ENCODE results near the gene SCRN1.
A peak's percentile ranks its signal among the peaks of the same experiment; 100 is the strongest.

Gene SCRN1

DNA sequence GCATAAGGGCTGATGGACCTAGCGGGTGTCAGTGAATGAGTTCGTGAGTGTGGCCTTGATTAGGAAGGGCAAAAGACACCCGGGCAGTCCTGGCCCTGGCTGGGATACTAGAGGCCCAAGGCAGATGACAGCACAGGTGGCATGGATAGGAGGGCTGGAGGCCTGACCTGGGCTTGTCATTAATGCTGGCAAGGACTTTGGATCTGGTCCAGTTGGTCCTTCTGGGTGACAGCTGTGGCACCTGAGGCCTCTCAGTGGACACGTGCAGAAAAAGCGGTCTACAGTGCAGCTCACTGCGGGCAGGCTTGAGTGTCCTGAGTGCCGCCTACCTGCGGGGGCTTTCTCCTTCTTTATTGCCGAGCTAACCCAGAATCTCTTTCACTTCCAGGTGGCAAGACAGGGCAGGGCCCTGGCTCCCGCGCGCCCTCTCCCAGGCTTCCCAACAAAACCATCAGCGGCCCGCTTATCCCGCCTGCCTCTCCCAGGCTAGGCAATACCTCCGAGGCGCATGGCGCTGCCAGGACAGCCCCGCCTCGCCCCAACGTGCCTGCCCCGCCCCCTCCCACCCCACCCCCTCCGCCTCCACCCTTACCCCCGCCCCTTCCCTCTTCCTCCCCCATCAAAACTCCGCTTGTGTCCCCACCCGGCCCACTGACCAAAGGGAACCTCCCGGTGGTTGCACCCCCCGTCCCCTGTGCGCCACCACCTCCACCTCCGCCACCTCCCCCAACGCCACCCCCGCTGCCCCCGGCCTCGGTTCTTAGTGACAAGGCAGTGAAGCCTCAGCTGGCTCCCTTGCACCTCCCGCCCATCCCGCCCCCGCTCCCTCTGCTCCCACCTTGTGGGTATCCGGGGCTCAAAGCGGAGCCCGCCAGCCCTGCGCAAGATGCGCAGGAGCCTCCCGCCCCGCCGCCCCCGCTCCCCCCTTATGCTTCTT lies 105.9 kb downstream of the SCRN1 start:
- no peak overlapping the region for H3K9ac ChIP-seq (ENCODE audit: insufficient read length)
- H3K27ac ChIP-seq: no peak overlapping the region
- no peak for TF ChIP-seq FOXP2 (optimal IDR thresholded peaks at IDR 0.05; ENCODE audit: control extremely low read depth, extremely low read length, insufficient read depth)
- TF ChIP-seq POLR2AphosphoS5 (IDR thresholded peaks at IDR 0.05; ENCODE audit: borderline replicate concordance, low read depth, low read length): no peak
- no peak for TF ChIP-seq EZH2 (IDR thresholded peaks at IDR 0.05)
- no peak for DNase-seq (ENCODE audit: low read depth, low spot score)
- no peaks in the 10 kb centered on the region for H3K9me3 ChIP-seq (ENCODE audit: low read depth, low read length)
- no peak overlapping the region for H3K4me3 ChIP-seq
- H3K36me3 ChIP-seq (ENCODE audit: insufficient read depth, low read length): no peaks in the 10 kb centered on the region

DNA sequence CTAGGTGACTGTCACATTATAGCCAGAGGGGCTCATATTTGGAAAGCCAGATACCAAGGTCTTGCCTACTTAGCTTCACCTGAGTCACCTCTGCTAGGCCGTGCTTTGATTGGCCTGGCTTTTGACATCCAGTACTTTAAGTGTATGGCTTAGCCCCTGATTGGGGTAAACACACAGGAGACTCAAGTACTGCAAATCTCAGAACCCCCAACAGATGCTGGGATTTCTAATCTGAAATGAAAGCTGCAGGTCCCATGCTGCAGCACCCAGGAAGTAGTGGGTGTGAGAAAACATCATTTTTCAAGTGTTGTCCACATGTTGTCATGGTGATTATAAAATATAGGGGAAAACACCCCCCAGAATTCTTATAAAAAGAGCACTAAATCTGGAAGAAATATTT lies 107.1 kb downstream of the SCRN1 start:
- Histone ChIP-seq H3K9ac (ENCODE audit: insufficient read length) (no peak overlapping the region), H3K36me3 (ENCODE audit: insufficient read depth, low read length) (no peaks in the 10 kb centered on the region), H3K4me3 (no peak overlapping the region), H3K9me3 (ENCODE audit: low read depth, low read length) (no peaks in the 10 kb centered on the region), H3K27ac (no peak overlapping the region)
- no peak for DNase-seq (ENCODE audit: low read depth, low spot score)
- no peak for TF ChIP-seq FOXP2 (optimal IDR thresholded peaks at IDR 0.05; ENCODE audit: control extremely low read depth, extremely low read length, insufficient read depth)
- TF ChIP-seq EZH2 (IDR thresholded peaks at IDR 0.05): no peak
- TF ChIP-seq POLR2AphosphoS5 (IDR thresholded peaks at IDR 0.05; ENCODE audit: borderline replicate concordance, low read depth, low read length): no peak

DNA sequence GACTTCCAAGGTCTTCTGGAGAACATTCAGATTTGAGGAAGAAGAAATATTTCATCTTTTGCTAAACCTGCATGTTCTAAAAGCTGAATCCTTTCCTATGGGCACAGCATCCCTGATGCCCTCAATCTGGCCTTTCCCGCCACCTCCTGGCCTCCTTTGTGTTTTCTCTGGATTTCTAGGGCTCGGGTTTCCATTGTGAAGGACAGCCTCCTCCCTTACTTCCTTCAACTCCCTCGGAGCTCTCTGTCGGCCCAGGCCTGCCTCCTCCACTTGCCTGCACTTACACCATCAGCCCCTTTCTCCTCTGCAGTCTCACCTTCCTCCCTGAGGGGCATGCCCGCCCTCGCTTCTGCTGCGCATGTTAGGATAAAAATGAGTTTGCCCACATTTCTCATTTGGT lies 107.9 kb downstream of the SCRN1 start:
- H3K27ac ChIP-seq: peak overlapping the region; percentile 37; the same call in 1 of the 2 replicates
- DNase-seq (ENCODE audit: low read depth, low spot score): no peak

DNA sequence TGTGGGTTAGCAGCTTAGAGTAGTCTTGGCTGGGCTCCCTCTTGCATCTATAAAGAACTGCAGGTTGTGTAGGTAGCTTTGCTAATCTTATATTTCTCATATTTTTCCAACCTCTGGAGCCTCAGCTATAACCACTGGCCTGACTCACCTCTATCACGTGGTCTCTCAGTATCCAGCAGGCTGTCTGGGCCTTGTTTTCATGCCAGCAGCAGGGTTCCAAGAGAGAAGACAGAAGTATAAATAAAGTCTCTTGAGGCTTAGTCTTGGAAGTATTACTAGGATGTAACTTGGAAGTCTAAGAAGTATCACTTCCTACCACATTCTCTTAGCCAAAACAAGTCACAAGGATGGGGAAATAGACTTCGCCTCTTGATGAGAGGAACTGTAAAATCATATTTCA lies 110.0 kb downstream of the SCRN1 start:
- Histone ChIP-seq H3K27ac (no peak overlapping the region), H3K36me3 (ENCODE audit: insufficient read depth, low read length) (no peaks in the 10 kb centered on the region), H3K4me3 (no peak overlapping the region), H3K9me3 (ENCODE audit: low read depth, low read length) (no peaks in the 10 kb centered on the region), H3K9ac (ENCODE audit: insufficient read length) (no peak overlapping the region)
- DNase-seq (ENCODE audit: low read depth, low spot score): no peak
- TF ChIP-seq POLR2AphosphoS5 (IDR thresholded peaks at IDR 0.05; ENCODE audit: borderline replicate concordance, low read depth, low read length) (no peak), FOXP2 (optimal IDR thresholded peaks at IDR 0.05; ENCODE audit: control extremely low read depth, extremely low read length, insufficient read depth) (no peak), EZH2 (IDR thresholded peaks at IDR 0.05) (no peak)

More for the DNA sequence above, 107.9 kb downstream of the SCRN1 start:
- no peak overlapping the region for H3K4me3 ChIP-seq
- peak overlapping the region; percentile 28 for H3K9ac ChIP-seq (ENCODE audit: insufficient read length)
- no peak for TF ChIP-seq EZH2 (IDR thresholded peaks at IDR 0.05)
- TF ChIP-seq POLR2AphosphoS5 (IDR thresholded peaks at IDR 0.05; ENCODE audit: borderline replicate concordance, low read depth, low read length): no peak
- TF ChIP-seq FOXP2 (optimal IDR thresholded peaks at IDR 0.05; ENCODE audit: control extremely low read depth, extremely low read length, insufficient read depth): no peak
- H3K9me3 ChIP-seq (ENCODE audit: low read depth, low read length): no peaks in the 10 kb centered on the region
- no peaks in the 10 kb centered on the region for H3K36me3 ChIP-seq (ENCODE audit: insufficient read depth, low read length)

DNA sequence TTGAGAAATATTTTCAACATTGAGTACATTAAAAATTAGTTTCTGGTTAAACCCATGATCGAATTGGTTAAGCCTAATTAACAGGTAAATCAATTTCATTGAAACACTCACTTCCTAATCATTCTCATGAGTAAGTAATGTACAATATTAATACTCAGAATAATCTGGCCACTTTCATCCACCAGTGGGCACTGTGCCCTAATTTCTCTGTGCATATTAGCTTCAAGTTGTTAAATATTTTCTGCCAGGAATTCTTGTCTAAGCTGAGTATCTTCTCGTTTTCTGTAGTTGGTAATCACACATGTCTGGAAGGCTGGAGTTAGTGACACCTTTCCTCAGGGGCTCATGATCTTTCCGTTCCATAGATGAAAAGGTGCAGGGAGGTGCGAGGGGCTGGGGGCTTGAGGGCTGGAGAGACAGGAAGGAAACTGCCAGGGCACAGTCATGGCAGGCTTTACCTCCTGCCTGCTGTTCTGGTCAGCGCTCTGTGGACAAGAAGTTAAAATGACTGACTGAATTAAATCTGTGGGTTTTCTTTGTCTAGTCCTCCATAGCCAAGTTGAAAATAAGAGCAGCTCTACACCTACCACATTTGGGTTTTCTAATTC lies 111.4 kb downstream of the SCRN1 start:
- Histone ChIP-seq H3K9me3 (ENCODE audit: low read depth, low read length) (no peaks in the 10 kb centered on the region), H3K36me3 (ENCODE audit: insufficient read depth, low read length) (no peaks in the 10 kb centered on the region), H3K27ac (no peak overlapping the region), H3K4me3 (no peak overlapping the region), H3K9ac (ENCODE audit: insufficient read length) (no peak overlapping the region)
- DNase-seq (ENCODE audit: low read depth, low spot score): no peak
- TF ChIP-seq FOXP2 (optimal IDR thresholded peaks at IDR 0.05; ENCODE audit: control extremely low read depth, extremely low read length, insufficient read depth) (no peak), POLR2AphosphoS5 (IDR thresholded peaks at IDR 0.05; ENCODE audit: borderline replicate concordance, low read depth, low read length) (no peak), EZH2 (IDR thresholded peaks at IDR 0.05) (no peak)

DNA sequence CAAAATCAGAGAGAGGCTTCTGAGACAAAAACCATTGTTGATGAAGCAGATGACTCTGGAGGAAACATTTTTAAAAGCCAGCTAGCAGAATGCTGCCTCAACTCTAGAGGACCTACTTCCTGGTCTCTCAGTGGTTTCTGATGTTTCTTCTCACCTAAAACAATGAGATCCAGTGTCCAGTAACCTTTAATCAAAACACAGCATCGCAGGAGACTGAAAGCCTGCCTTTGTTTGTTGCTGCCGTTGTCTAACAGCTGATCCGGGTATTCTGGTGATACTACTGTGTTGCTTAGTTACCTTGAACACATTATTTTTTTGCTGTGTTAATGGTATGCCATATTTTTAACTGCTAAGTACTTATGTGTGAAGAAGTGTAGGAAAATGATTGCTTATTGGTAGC lies 112.4 kb downstream of the SCRN1 start:
- no peak for DNase-seq (ENCODE audit: low read depth, low spot score)
- H3K27ac ChIP-seq: no peak overlapping the region
- no peak overlapping the region for H3K9ac ChIP-seq (ENCODE audit: insufficient read length)
- TF ChIP-seq FOXP2 (optimal IDR thresholded peaks at IDR 0.05; ENCODE audit: control extremely low read depth, extremely low read length, insufficient read depth) (no peak), EZH2 (IDR thresholded peaks at IDR 0.05) (no peak), POLR2AphosphoS5 (IDR thresholded peaks at IDR 0.05; ENCODE audit: borderline replicate concordance, low read depth, low read length) (no peak)
- no peaks in the 10 kb centered on the region for H3K36me3 ChIP-seq (ENCODE audit: insufficient read depth, low read length)
- no peak overlapping the region for H3K4me3 ChIP-seq
- no peaks in the 10 kb centered on the region for H3K9me3 ChIP-seq (ENCODE audit: low read depth, low read length)

DNA sequence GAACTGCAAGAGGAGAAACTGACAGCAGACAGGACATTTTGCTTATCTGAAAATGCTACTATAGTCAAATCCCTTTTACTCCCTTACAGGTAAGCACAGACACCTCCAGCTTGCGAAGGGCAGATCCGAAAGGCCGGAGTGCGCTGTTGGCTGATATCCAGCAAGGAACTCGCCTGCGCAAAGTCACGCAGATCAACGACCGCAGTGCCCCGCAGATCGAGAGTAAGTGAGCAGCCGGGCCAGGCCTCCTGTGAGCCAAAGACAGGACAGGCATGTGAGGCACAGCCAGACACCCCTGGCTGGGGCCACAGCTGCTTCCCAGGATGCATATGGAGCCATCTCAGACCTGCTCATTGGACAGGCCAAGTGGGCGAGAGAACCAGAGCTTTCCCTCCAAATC lies 113.9 kb downstream of the SCRN1 start:
- Histone ChIP-seq H3K27ac (no peak overlapping the region), H3K36me3 (ENCODE audit: insufficient read depth, low read length) (no peaks in the 10 kb centered on the region), H3K9ac (ENCODE audit: insufficient read length) (no peak overlapping the region), H3K9me3 (ENCODE audit: low read depth, low read length) (no peaks in the 10 kb centered on the region), H3K4me3 (no peak overlapping the region)
- DNase-seq (ENCODE audit: low read depth, low spot score): no peak
- no peak for TF ChIP-seq FOXP2 (optimal IDR thresholded peaks at IDR 0.05; ENCODE audit: control extremely low read depth, extremely low read length, insufficient read depth)
- no peak for TF ChIP-seq EZH2 (IDR thresholded peaks at IDR 0.05)
- TF ChIP-seq POLR2AphosphoS5 (IDR thresholded peaks at IDR 0.05; ENCODE audit: borderline replicate concordance, low read depth, low read length): no peak

DNA sequence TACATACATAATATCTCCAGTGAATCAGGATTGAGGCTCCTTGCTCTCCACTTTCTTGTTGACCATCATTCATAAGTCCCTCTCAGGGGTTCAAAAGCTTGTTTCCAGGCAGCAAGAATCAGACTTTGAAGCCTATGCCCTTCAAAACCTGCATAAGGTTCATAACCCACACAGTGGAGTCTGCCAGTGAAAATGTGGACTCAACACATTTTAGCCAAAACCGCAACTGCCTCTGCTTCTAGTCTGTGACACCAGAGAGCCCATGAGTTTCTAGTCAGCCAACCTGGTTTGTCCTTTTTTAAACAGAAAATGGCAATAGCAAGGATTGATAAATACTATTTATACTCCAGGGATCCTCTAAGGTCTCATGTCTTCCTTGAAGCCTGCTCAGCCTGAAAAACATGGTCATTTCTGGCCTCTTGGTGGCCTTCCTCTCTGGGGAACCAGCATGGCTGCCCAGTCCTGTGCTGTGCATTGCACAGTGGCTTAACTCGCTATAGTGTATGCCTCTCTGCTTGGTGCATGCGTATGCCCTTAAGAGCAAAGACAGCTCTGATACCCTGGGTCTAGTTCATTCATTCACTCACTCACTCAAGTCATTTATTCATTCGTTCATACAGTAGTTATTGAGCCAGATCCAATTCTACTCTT lies 115.8 kb downstream of the SCRN1 start:
- no peaks in the 10 kb centered on the region for H3K36me3 ChIP-seq (ENCODE audit: insufficient read depth, low read length)
- H3K4me3 ChIP-seq: no peak overlapping the region
- H3K27ac ChIP-seq: no peak overlapping the region
- no peak overlapping the region for H3K9ac ChIP-seq (ENCODE audit: insufficient read length)
- no peak for DNase-seq (ENCODE audit: low read depth, low spot score)
- TF ChIP-seq POLR2AphosphoS5 (IDR thresholded peaks at IDR 0.05; ENCODE audit: borderline replicate concordance, low read depth, low read length) (no peak), FOXP2 (optimal IDR thresholded peaks at IDR 0.05; ENCODE audit: control extremely low read depth, extremely low read length, insufficient read depth) (no peak), EZH2 (IDR thresholded peaks at IDR 0.05) (no peak)
- H3K9me3 ChIP-seq (ENCODE audit: low read depth, low read length): no peaks in the 10 kb centered on the region
